WTC11 (cell line): ENCODE data around the gene PPP1R14D. TPM values are rescaled to one million over a fixed set of nuclear protein-coding genes. Genes with fewer than 3 reads are reported as not detected.

Experiments used
- ATAC-seq: fragments of 200-7000 bp; cut with Tn5 transposase; 2 replicates; pipeline ENCODE4 v1.10.0; 2021; ENCODE audit warnings: mild to moderate bottlenecking, moderate library complexity
- CTCF ChIA-PET: fragments of 300-600 bp; sonication (Branson Sonifier 250); formaldehyde crosslinking; loops from one replicate; lab custom pipeline; 2021; ENCODE audit warnings: antibody characterized with exemption; lab: Charles Lee
- POLR2A ChIA-PET: fragments of 350-600 bp; sonication (Branson Sonifier 250); formaldehyde crosslinking; loops from one replicate; lab custom pipeline; 2021; ENCODE audit warnings: antibody characterized with exemption; lab: Charles Lee
- DNase-seq: peaks from one replicate; pipeline ENCODE4 v3.0.0; 2021; ENCODE audit warnings: low spot score
- H3K27ac Mint-ChIP-seq: 2 replicates; pipeline ENCODE4 v1.8.0; 2021; ENCODE audit warnings: mixed read lengths
- H3K27me3 Mint-ChIP-seq: 2 replicates; pipeline ENCODE4 v1.8.0; 2021; ENCODE audit warnings: low read depth, mild to moderate bottlenecking, moderate library complexity, mixed read lengths
- H3K36me3 Mint-ChIP-seq: 2 replicates; pipeline ENCODE4 v1.8.0; 2021; ENCODE audit warnings: mixed read lengths
- H3K4me1 Mint-ChIP-seq: 2 replicates; pipeline ENCODE4 v1.8.0; 2022; ENCODE audit warnings: mixed read lengths
- H3K4me3 Mint-ChIP-seq: 2 replicates; pipeline ENCODE4 v1.8.0; 2021; ENCODE audit warnings: mild to moderate bottlenecking, moderate library complexity, mixed read lengths
- H3K9me3 Mint-ChIP-seq: 2 replicates; pipeline ENCODE4 v1.8.0; 2021; ENCODE audit warnings: mixed read lengths
- CDX4 ChIP-seq: fragments of 250-450 bp; sonication (Bioruptor Pico); IDR thresholded peaks from 2 replicates; pipeline ENCODE4 v1.9.0; 2021; ENCODE audit warnings: moderate library complexity, mild to moderate bottlenecking, inconsistent platforms, borderline replicate concordance
- FOXP1 ChIP-seq: sonication (generic); formaldehyde crosslinking; IDR thresholded peaks from 2 replicates; pipeline ENCODE4 v1.8.0; 2022; ENCODE audit warnings: missing genetic modification reagents, mild to moderate bottlenecking, moderate library complexity, borderline replicate concordance
- GTF2I ChIP-seq: fragments of 250-450 bp; sonication (Bioruptor Pico); conservative IDR thresholded peaks from 2 replicates; pipeline ENCODE4 v1.4.0; 2021; ENCODE audit warnings: mild to moderate bottlenecking
- IRF2 ChIP-seq: sonication (generic); formaldehyde crosslinking; IDR thresholded peaks from 2 replicates; pipeline ENCODE4 v1.8.0; 2022; ENCODE audit warnings: low read depth, missing genetic modification reagents, borderline replicate concordance
- NFE2L1 ChIP-seq: sonication (generic); formaldehyde crosslinking; IDR thresholded peaks from 2 replicates; pipeline ENCODE4 v1.8.1; 2023; ENCODE audit warnings: missing genetic modification reagents
- RELA ChIP-seq: sonication (generic); formaldehyde crosslinking; IDR thresholded peaks from 2 replicates; pipeline ENCODE4 v1.8.1; 2022; ENCODE audit warnings: missing genetic modification reagents, mild to moderate bottlenecking, borderline replicate concordance
- SOX15 ChIP-seq: fragments of 250-450 bp; sonication (Bioruptor Pico); IDR thresholded peaks from 2 replicates; pipeline ENCODE4 v1.9.0; 2021; ENCODE audit warnings: mild to moderate bottlenecking
- SP1 ChIP-seq: sonication (generic); formaldehyde crosslinking; conservative IDR thresholded peaks from 2 replicates; pipeline ENCODE4 v1.8.1; 2022; ENCODE audit warnings: missing genetic modification reagents
- STAT6 ChIP-seq: sonication (generic); formaldehyde crosslinking; conservative IDR thresholded peaks from 2 replicates; pipeline ENCODE4 v1.8.1; 2023; ENCODE audit warnings: mild to moderate bottlenecking, low read depth, missing genetic modification reagents, moderate library complexity
- TP53 ChIP-seq: sonication (generic); formaldehyde crosslinking; IDR thresholded peaks from 2 replicates; pipeline ENCODE4 v1.8.1; 2023; ENCODE audit warnings: mild to moderate bottlenecking, missing genetic modification reagents
- ZNF232 ChIP-seq: sonication (generic); formaldehyde crosslinking; IDR thresholded peaks from 2 replicates; pipeline ENCODE4 v1.8.0; 2022; ENCODE audit warnings: mild to moderate bottlenecking, missing genetic modification reagents
- ZNF416 ChIP-seq: fragments of 250-450 bp; sonication (Bioruptor Pico); IDR thresholded peaks from 2 replicates; pipeline ENCODE4 v1.9.0; 2021; ENCODE audit warnings: mild to moderate bottlenecking, inconsistent platforms
- total RNA-seq: library from RNA; stranded (reverse); gene quantifications from 3 replicates; pipeline ENCODE4 v1.2.3, GENCODE V29; 2021
- TF ChIP-seq, protein P1 (sequence below): fragments of 200-600 bp; IDR thresholded peaks from 2 replicates; pipeline ENCODE4 v1.8.0; 2022; ENCODE audit warnings: antibody characterized with exemption
- TF ChIP-seq, protein P2 (sequence below): sonication (generic); formaldehyde crosslinking; IDR thresholded peaks from 2 replicates; pipeline ENCODE4 v1.8.1; 2023; ENCODE audit warnings: mild to moderate bottlenecking, missing genetic modification reagents, moderate library complexity

The PPP1R14D gene
- total RNA-seq, 1 experiment from 2014 or later, result not detected

- Mint-ChIP-seq H3K4me1 (peaks cover 22% of the 10 kb centered on the region), H3K36me3 (peaks cover 25% of the 10 kb centered on the region), H3K4me3 (no peak overlapping the region), H3K9me3 (no peaks in the 10 kb centered on the region), H3K27ac (peak overlapping the region; percentile 94), H3K27me3 (no peaks in the 10 kb centered on the region)
- DNase-seq (peak; percentile 88), ATAC-seq (peak; percentile 79)
- TF ChIP-seq, protein P1, sequence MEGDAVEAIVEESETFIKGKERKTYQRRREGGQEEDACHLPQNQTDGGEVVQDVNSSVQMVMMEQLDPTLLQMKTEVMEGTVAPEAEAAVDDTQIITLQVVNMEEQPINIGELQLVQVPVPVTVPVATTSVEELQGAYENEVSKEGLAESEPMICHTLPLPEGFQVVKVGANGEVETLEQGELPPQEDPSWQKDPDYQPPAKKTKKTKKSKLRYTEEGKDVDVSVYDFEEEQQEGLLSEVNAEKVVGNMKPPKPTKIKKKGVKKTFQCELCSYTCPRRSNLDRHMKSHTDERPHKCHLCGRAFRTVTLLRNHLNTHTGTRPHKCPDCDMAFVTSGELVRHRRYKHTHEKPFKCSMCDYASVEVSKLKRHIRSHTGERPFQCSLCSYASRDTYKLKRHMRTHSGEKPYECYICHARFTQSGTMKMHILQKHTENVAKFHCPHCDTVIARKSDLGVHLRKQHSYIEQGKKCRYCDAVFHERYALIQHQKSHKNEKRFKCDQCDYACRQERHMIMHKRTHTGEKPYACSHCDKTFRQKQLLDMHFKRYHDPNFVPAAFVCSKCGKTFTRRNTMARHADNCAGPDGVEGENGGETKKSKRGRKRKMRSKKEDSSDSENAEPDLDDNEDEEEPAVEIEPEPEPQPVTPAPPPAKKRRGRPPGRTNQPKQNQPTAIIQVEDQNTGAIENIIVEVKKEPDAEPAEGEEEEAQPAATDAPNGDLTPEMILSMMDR, result peak; percentile 93
- TF ChIP-seq STAT6 (CRISPR knock-in tag), result no peak
- ChIA-PET POLR2A (interaction anchor here (0.6 to 3.0 kb wide), 12 partner anchors 14 to 474 kb away, joined by 3 to 39 read pairs (median 4); partner anchors contain the start of genes RHOV, SPINT1 and VPS18), CTCF (interaction anchor here (0.6 to 10.0 kb wide), 55 partner anchors 11 to 620 kb away, joined by 3 to 500 read pairs (median 6); partner anchors contain the start of genes BAHD1, C15orf62, CCDC32 and CHAC1)
These were observed 29.3 kb upstream of the PPP1R14D start for GRCh38 chr15:40857601-40858341.

DNA sequence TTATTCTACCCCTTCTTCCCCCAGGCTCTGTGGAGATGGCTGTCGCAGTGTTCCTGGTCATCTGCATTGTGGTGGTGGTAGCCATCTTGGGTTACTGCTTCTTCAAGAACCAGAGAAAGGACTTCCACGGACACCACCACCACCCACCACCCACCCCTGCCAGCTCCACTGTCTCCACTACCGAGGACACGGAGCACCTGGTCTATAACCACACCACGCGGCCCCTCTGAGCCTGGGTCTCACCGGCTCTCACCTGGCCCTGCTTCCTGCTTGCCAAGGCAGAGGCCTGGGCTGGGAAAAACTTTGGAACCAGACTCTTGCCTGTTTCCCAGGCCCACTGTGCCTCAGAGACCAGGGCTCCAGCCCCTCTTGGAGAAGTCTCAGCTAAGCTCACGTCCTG is 28.2 kb upstream of the PPP1R14D start:
- H3K9me3 Mint-ChIP-seq, result no peaks in the 10 kb centered on the region
- no peak overlapping the region for H3K4me3 Mint-ChIP-seq
- ChIA-PET POLR2A (interaction anchor here (0.7 to 2.3 kb wide), 2 partner anchors 13 to 37 kb away, joined by 3 to 13 read pairs; partner anchors contain the start of gene SPINT1), CTCF (interaction anchor here (1.0 to 10.0 kb wide), 26 partner anchors 10 to 416 kb away, joined by 3 to 500 read pairs (median 10); partner anchors contain the start of genes BAHD1, DNAJC17, GCHFR and SPINT1)
- peaks cover 22% of the 10 kb centered on the region for H3K4me1 Mint-ChIP-seq
- peak overlapping the region; percentile 94; the same call in 1 of the 2 replicates for H3K27ac Mint-ChIP-seq
- TF ChIP-seq SOX15 (CRISPR knock-in tag) (no peak), IRF2 (no peak), ZNF416 (CRISPR knock-in tag) (no peak), CDX4 (CRISPR knock-in tag) (no peak), GTF2I (no peak), NFE2L1 (CRISPR knock-in tag) (no peak), FOXP1 (CRISPR knock-in tag) (no peak), ZNF232 (CRISPR knock-in tag) (no peak), RELA (CRISPR knock-in tag) (no peak), SP1 (CRISPR knock-in tag) (no peak), TP53 (no peak)
- TF ChIP-seq, protein P1, result no peak
- TF ChIP-seq, protein P2, sequence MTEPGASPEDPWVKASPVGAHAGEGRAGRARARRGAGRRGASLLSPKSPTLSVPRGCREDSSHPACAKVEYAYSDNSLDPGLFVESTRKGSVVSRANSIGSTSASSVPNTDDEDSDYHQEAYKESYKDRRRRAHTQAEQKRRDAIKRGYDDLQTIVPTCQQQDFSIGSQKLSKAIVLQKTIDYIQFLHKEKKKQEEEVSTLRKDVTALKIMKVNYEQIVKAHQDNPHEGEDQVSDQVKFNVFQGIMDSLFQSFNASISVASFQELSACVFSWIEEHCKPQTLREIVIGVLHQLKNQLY (CRISPR knock-in tag), result no peak
- no peak for DNase-seq
- H3K36me3 Mint-ChIP-seq, result peaks cover 32% of the 10 kb centered on the region
- H3K27me3 Mint-ChIP-seq, result no peaks in the 10 kb centered on the region
- ATAC-seq, result no peak
